NCI-H226 (cell line): ENCODE measurements around the gene RNF215.

ENCODE experiments used
- DNase-seq: peaks from one replicate; pipeline ENCODE4 v3.0.0-alpha.2; 2015

The RNF215 gene

DNA sequence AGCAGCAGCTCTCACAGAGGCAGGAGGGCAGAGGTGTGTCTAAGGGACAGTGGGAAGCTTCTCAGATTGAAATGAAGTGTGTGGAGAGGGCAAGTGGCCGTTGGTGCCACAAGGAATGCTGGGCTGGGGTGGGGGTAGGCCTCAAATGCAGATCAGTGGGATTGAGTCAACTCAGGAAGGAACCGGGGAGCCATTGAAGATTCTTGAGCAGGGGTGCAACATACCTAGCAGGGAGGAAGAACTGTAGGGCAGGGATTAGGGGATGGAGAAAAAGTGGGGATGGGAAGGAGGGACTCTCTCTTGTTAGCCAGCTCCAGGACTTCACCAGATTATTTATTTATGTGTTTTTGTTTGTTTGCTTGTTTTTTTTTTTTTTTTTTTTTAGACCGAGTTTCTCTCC, 6.7 kb upstream of the RNF215 start:
- DNase-seq = no peak

DNA sequence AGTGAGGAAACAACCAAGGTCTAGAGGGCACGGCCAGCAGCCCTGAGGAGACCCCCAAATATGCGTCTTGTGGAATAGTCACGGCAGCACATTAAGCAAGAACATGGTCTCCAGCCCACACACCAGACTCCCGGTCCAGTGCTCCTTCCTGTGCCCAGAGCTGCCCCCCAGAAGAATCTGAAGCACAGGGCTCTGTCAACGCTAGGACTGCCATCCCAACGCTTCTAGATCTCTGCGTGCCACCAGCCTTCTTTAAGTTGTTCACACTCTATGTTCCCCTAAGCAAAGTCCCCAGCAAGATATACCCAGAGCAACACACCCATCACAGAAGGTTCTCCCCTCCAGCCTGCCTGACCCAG, 6.1 kb upstream of the RNF215 start:
- DNase-seq = no peak

DNA sequence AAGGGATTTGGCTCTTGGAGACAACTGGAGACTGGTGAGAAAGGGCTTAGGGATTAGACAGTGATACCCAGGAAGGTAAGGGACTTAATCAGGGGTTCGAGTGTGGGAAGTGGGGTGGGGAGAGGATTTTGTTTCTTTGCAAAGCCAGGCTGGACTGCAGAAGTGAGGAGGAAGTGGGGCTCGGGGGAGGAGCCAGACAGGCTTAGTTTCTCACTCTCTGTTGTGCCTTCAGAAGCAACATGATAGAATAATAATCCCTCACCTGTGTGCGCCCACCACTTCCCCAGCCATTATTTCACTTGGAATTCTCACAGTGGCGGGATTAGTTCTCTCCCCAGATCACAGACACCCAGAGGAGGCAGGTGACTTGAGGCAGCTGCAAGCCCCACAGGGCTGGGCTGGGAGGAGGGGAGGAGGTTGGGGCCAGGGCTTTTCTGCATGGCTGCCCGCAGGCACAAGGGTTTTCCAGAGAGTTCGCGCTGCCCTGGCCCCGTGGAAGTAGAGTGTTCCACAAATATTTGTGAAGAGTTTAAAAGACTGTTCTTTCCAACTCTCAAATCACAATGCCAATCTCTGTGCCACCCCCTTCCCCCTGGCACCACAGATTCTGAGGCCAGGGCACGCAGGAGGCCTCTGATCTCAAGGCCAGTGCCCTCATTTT, 5.6 kb upstream of the RNF215 start:
- DNase-seq = no peak

- DNase-seq = peak; percentile 9
Measured at GRCh38 chr22:30390974-30391691, 3.9 kb upstream of the RNF215 start.

- no peak for DNase-seq
Measured at GRCh38 chr22:30386608-30386959, 627 bp downstream of the RNF215 start.

- DNase-seq = no peak
Measured at GRCh38 chr22:30385942-30386341, 1.3 kb downstream of the RNF215 start.

DNA sequence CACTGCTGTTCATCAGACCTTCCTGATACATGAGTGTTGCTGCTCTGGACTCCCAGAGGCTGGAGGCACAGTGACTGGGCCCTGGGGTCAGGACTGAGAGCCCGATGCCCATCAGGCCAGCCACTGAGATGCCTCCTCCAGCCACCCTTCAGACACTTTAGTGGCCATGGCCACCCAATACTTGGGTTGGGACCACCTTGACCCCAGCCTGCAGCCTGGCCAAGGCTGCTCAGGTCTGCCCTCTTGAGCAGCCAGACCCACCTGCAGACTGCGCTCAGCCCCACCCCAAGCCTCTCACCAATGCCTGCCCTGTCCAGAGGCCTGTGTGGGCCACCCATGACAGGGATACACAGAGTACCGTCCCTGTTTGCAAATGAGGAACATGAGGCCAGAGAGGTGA, 4.2 kb downstream of the RNF215 start:
- DNase-seq = no peak

DNA sequence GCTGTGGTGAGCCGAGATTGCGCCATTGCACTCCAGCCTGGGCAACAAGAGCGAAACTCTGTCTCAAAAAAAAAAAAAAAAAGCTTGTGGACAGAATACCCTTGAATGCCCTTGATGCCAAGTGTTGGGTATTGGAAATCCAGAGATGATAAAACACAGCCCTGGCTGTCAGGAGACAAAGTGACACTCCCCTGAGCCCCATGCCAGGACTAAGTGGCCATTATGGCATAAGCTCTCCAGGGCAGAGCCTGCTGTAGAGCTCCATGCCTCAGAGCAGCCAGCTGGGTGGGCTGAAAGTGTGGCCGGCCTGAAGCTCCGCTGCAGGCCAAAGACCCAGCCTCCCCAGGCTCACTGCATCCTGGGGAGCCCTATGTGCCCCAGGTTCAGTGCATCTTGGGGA, 4.9 kb downstream of the RNF215 start:
- DNase-seq = no peak

- DNase-seq = no peak
Measured at GRCh38 chr22:30381264-30381663, 5.9 kb downstream of the RNF215 start.

DNA sequence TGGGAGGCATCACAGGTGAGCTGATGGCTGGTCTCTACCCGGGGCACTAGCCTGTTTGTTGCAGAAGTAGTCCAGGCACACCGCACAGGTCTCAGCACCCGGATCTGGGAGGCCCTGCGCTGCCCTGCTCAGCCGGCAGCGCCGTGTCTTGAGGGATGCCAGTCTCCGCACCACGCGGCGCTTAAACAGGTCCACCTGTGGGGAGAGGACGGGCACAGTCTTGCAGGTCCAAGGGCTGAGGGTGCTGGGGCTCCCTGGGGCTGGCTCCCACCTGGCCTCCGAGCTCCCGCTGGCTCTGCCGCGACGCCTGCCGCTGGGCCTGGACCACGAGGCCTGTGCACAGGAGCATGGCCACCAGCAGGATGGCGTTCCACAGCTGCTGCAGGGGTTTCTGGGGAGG, 7.2 kb downstream of the RNF215 start:
- no peak for DNase-seq

DNA sequence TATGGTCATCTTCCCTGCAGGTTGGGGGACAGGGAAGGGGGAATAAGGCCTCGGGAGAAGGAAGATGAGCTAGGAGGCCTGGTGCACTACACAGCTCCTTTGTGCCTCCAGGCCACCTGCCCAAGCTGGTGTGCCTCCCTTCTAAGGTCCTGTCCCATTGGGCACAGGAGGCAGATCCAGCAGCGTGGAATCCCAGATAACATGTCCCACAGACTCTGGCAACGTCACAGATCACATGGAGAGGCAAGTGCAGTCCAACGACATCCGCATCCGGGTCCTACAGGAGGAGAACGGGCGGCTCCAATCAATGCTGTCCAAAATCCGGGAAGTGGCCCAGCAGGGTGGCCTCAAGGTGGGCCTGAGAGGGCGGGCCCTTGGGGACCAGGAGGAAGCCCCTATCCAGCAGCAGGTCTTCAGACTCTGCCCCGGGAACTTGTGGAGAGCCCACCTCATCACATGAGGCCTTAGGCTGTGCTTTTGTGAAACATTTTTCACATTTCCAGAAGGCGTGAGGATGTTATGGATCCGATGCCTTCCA, 11.8 kb downstream of the RNF215 start:
- no peak for DNase-seq

GRCh38 chr22:30373331-30374325, 13.6 kb downstream of the RNF215 start:
- DNase-seq = no peak

- no peak for DNase-seq
Measured at GRCh38 chr22:30372915-30373314, 14.3 kb downstream of the RNF215 start.

GRCh38 chr22:30371981-30372380, 15.2 kb downstream of the RNF215 start:
- no peak for DNase-seq

DNA sequence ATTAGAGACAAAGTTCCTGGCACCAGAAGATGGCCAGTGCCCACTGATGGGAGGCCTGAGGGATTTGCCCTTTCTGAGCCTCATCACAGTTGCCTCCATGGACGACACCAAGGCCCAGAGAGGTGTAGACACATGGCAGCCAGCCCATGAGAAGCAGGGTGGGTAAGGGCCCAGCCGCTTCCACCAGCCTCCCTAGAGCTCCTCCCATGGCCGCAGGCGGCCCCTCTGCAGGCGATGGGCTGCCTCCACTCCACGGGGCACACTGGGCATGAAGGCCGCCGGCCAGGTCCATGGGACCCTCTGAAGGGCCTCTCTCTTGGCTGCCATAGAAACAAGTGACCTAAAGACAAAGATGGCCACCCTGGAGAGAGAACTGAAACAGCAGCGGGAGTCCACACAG, 15.9 kb downstream of the RNF215 start:
- DNase-seq = no peak

GRCh38 chr22:30370641-30371230, 16.5 kb downstream of the RNF215 start:
- no peak for DNase-seq

GRCh38 chr22:30368420-30368819, 18.8 kb downstream of the RNF215 start:
- DNase-seq = no peak

- DNase-seq = no peak
Measured at GRCh38 chr22:30365891-30366290, 21.3 kb downstream of the RNF215 start.

DNA sequence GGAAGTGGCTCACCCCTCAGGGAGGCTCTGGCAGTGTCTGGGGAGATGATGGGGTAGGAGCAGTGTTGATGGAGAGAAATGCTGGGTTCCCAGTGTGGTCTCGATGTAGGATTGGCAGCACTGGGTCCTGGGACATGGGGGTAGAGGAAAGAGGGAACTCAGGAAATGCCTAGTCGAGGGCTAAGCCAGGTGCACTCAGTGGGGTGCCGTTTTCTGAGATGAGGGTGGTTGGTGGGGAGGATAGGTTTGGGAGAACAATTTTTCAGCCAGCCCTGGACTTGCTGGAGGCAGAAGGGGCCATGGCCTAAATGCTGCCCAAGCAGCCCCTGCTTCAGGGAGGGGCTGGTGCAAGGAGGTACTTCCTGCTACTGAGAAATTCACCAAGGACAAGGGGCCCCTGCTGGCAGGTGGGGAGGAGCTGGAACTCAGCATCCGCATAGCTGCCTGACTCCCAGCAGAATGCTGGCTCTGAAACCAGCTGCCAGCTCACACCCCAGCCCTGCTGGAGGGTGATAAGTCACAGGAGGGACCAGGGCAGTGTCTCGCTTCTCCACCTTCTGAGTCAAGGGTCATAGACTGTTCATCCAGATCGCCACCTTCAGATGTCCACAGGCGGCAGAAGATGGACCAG, 24.4 kb downstream of the RNF215 start:
- DNase-seq = no peak

- no peak for DNase-seq
Measured at GRCh38 chr22:30361916-30362650, 25.1 kb downstream of the RNF215 start.

GRCh38 chr22:30358541-30358940, 28.7 kb downstream of the RNF215 start:
- DNase-seq = no peak
